HCT116 (cell line): Measurements from ENCODE around the gene ECI2. TPM values are rescaled to one million over a fixed set of nuclear protein-coding genes. Genes with fewer than 3 reads are reported as not detected.

Experiments
- ATAC-seq: fragments of 200-7000 bp; cut with Tn5 transposase; 2 replicates; pipeline ENCODE4 v1.9.1; 2020; ENCODE audit warnings: mild to moderate bottlenecking, moderate library complexity
- BruUV-seq: library from RNA; stranded (reverse); fragments of 400-500 nt; replicated peaks from 2 replicates; lab custom pipeline; 2021; lab: Mats Ljungman, UMichigan
- CTCF ChIA-PET: fragments of 300-600 bp; sonication (Branson Sonifier 250); formaldehyde crosslinking; loops from one replicate; lab custom pipeline; 2021; ENCODE audit warnings: antibody characterized with exemption; lab: Charles Lee
- POLR2A ChIA-PET: fragments of 300-600, 350-600 bp; sonication (Branson Sonifier 250); formaldehyde crosslinking; loops from one replicate; lab custom pipeline; 2021; ENCODE audit warnings: antibody characterized with exemption; lab: Charles Lee
- RAD21 ChIA-PET, 2 experiments: fragments of 300-600 bp; sonication (Branson Sonifier 250); formaldehyde crosslinking; loops; one replicate each; lab custom pipeline; 2023; ENCODE audit warnings: low total read pairs in 2 of 2; ENCODE audit not compliant: uncharacterized antibody in 2 of 2, unreplicated experiment in 2 of 2, low non-redundant PET in 1 of 2; lab: Charles Lee
- DNase-seq: peaks from one replicate; pipeline ENCODE4 v3.0.0-alpha.2; 2010; ENCODE audit warnings: low read depth, low spot score
- H2AFZ ChIP-seq: fragments of 200-600 bp; shearing (Covaris generic), sonication (generic); 2 replicates; pipeline ENCODE4 v1.6.1; 2017; ENCODE audit warnings: low read depth, mixed run types, mixed read lengths, antibody characterized with exemption, low read length; ENCODE audit not compliant: poor library complexity, severe bottlenecking
- H3K27ac ChIP-seq: 2 replicates; pipeline ENCODE4 v1.5.1; 2012; ENCODE audit warnings: low read depth, low read length
- H3K27me3 ChIP-seq: fragments of 200-600 bp; sonication (generic); 2 replicates; pipeline ENCODE4 v1.6.1; 2016; ENCODE audit warnings: mixed run types, low read length, mixed read lengths; ENCODE audit not compliant: insufficient read depth
- H3K36me3 ChIP-seq, 2 experiments: fragments of 200-500 bp in 1 of 2; fragments of 200-600 bp in 1 of 2; sonication (Bioruptor generic) in 1 of 2; sonication (generic) in 1 of 2; 2 replicates each; pipeline versions ENCODE4 v1.5.1 to v1.6.1; 2014 to 2016; ENCODE audit warnings: low read length in 2 of 2, inconsistent platforms in 1 of 2, mixed read lengths in 1 of 2, mixed run types in 1 of 2; ENCODE audit not compliant: insufficient read depth in 2 of 2, control insufficient read depth in 1 of 2
- H3K4me1 ChIP-seq, 2 experiments: fragments of 200-600 bp in 1 of 2; sonication (generic) in 1 of 2; 2 replicates each; pipeline versions ENCODE4 v1.5.1 to v1.6.1; 2012 to 2017; ENCODE audit warnings: low read length in 2 of 2, inconsistent platforms in 1 of 2, mild to moderate bottlenecking in 1 of 2, mixed read lengths in 1 of 2, mixed run types in 1 of 2, moderate library complexity in 1 of 2; ENCODE audit not compliant: insufficient read depth in 2 of 2, control insufficient read depth in 1 of 2
- H3K4me2 ChIP-seq: fragments of 200-600 bp; sonication (generic); 2 replicates; pipeline ENCODE4 v1.6.1; 2017; ENCODE audit warnings: mixed run types, low read length, mixed read lengths
- H3K4me3 ChIP-seq, 2 experiments: fragments of 200-600 bp in 1 of 2; sonication (generic) in 1 of 2; replicated peaks in 1 of 2; 2 replicates each; pipeline ENCODE4 v1.5.1; 2011 to 2016; ENCODE audit warnings: low read length in 2 of 2, control low read depth in 1 of 2, low read depth in 1 of 2, mild to moderate bottlenecking in 1 of 2, mixed read lengths in 1 of 2, mixed run types in 1 of 2
- H3K79me2 ChIP-seq: fragments of 200-600 bp; sonication (generic); 2 replicates; pipeline ENCODE4 v1.6.1; 2017; ENCODE audit warnings: mild to moderate bottlenecking, mixed run types, low read length, moderate library complexity, mixed read lengths; ENCODE audit not compliant: insufficient read depth
- H3K9ac ChIP-seq: fragments of 200-600 bp; sonication (generic); 2 replicates; pipeline ENCODE4 v1.6.1; 2016; ENCODE audit warnings: low read length, mixed read lengths
- H3K9me2 ChIP-seq: fragments of 200-600 bp; sonication (generic), shearing (Covaris generic); 2 replicates; pipeline ENCODE4 v1.6.1; 2017; ENCODE audit warnings: mixed run types, mild to moderate bottlenecking, moderate library complexity; ENCODE audit not compliant: insufficient read depth
- H3K9me3 ChIP-seq, 2 experiments: fragments of 200-500 bp in 1 of 2; fragments of 200-600 bp in 1 of 2; sonication (Bioruptor generic) in 1 of 2; sonication (generic) in 1 of 2; 2 replicates each; pipeline ENCODE4 v1.6.1; 2014 to 2017; ENCODE audit warnings: low read length in 2 of 2, mixed read lengths in 2 of 2, inconsistent platforms in 1 of 2, low read depth in 1 of 2, mild to moderate bottlenecking in 1 of 2, mixed run types in 1 of 2, moderate library complexity in 1 of 2; ENCODE audit not compliant: control insufficient read depth in 1 of 2, insufficient read depth in 1 of 2
- H4K20me1 ChIP-seq: fragments of 200-600 bp; sonication (generic), shearing (Covaris generic); 2 replicates; pipeline ENCODE4 v1.6.1; 2017; ENCODE audit warnings: mixed run types, mild to moderate bottlenecking, moderate library complexity; ENCODE audit not compliant: insufficient read depth
- EGR1 ChIP-seq: IDR thresholded peaks from 2 replicates; pipeline ENCODE4 v1.6.1; 2012; ENCODE audit warnings: low read depth
- EZH2phosphoT487 ChIP-seq: fragments of 200-600 bp; IDR thresholded peaks from 2 replicates; pipeline ENCODE4 v1.6.1; 2018; ENCODE audit warnings: antibody characterized with exemption, borderline replicate concordance
- FOSL1 ChIP-seq: IDR thresholded peaks from 2 replicates; pipeline ENCODE4 v1.6.1; 2012; ENCODE audit warnings: low read depth
- RAD21 ChIP-seq: IDR thresholded peaks from 2 replicates; pipeline ENCODE4 v1.6.1; 2012; ENCODE audit warnings: low read depth, mild to moderate bottlenecking
- SIN3A ChIP-seq: IDR thresholded peaks from 2 replicates; pipeline ENCODE4 v1.6.1; 2012; ENCODE audit warnings: low read depth
- TCF7L2 ChIP-seq: IDR thresholded peaks from 2 replicates; pipeline ENCODE4 v1.7.0; 2011; ENCODE audit warnings: borderline replicate concordance, inconsistent platforms; ENCODE audit not compliant: insufficient read depth, insufficient read length; ENCODE audit errors: extremely low read depth
- ZFX ChIP-seq: fragments of 450-650 bp; IDR thresholded peaks from 2 replicates; pipeline ENCODE4 v1.6.1; 2017
- intact Hi-C: fragments of 100-400 bp; cut with micrococcal nuclease; formaldehyde crosslinking; loops from 2 replicates; pipeline ENCODE4 v1.10.0; 2022
- total RNA-seq: library from RNA; stranded (reverse); gene quantifications from one replicate; pipeline ENCODE4 v1.2.1, GENCODE V29; 2021; ENCODE audit not compliant: unreplicated experiment
- TF ChIP-seq, protein P1 (sequence below), 3 experiments: fragments of 200-600 bp in 1 of 3; sonication (generic) in 1 of 3; IDR thresholded peaks in 2 of 3; conservative IDR thresholded peaks in 1 of 3; 2 replicates each; pipeline ENCODE4 v1.5.1; 2012 to 2017; ENCODE audit warnings: low read depth in 2 of 3, low read length in 2 of 3, antibody characterized with exemption in 1 of 3, borderline replicate concordance in 1 of 3, control low read depth in 1 of 3, mild to moderate bottlenecking in 1 of 3, mixed read lengths in 1 of 3, mixed run types in 1 of 3, moderate library complexity in 1 of 3; ENCODE audit not compliant: insufficient read depth in 1 of 3

The ECI2 gene
- total RNA-seq, 1 experiment from 2014 or later = 56.8 TPM

DNA sequence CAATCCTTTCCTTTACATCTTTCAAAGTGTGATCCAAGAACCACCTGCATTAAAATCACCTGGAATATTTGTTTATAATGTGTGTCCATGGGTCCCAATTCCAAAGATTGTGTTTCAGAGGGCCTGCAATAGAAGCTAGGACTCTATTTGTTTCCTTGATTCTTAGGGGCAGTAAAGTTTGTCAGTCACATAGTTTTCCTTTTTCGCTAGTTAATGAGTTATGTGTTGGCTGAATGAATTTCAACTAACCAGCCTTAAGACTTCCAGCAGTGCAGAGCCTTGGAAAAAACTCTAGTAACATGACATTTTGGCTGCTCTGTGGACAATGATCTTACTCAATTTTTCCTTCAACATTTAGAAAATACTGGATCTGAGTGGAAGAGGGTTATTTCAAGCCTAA is 67.7 kb downstream of the ECI2 start:
- ChIA-PET POLR2A (no interaction called here), RAD21 (no interaction called here), CTCF (interaction anchor here (1.2 kb wide), 1 partner anchor 59 kb away, joined by 4 read pairs; no protein-coding TSS in a partner anchor)
- intact Hi-C loops = no loop called here
- DNase-seq = no peak
- H3K4me1 ChIP-seq = no peaks in the 10 kb centered on the region
- H3K27ac ChIP-seq = no peak overlapping the region
- H3K36me3 ChIP-seq = peaks cover 16 to 18% of the 10 kb centered on the region in 2 experiments; a peak in 3 of 4 replicates
- no peak overlapping the region for H3K4me3 ChIP-seq
- no peak for ATAC-seq
- H3K4me2 ChIP-seq = no peak overlapping the region
- no TSS peak for BruUV-seq
- H3K79me2 ChIP-seq = peaks cover 3% of the 10 kb centered on the region; the same call in 1 of the 2 replicates
- no peaks in the 10 kb centered on the region for H3K27me3 ChIP-seq
- no peak overlapping the region for H3K9ac ChIP-seq
- peaks cover 4% of the 10 kb centered on the region; the same call in 1 of the 2 replicates for H3K9me2 ChIP-seq
- TF ChIP-seq RAD21 (no peak), FOSL1 (no peak), TCF7L2 (no peak), EGR1 (no peak), EZH2phosphoT487 (no peak), SIN3A (no peak), ZFX (no peak)
- TF ChIP-seq, protein P1, sequence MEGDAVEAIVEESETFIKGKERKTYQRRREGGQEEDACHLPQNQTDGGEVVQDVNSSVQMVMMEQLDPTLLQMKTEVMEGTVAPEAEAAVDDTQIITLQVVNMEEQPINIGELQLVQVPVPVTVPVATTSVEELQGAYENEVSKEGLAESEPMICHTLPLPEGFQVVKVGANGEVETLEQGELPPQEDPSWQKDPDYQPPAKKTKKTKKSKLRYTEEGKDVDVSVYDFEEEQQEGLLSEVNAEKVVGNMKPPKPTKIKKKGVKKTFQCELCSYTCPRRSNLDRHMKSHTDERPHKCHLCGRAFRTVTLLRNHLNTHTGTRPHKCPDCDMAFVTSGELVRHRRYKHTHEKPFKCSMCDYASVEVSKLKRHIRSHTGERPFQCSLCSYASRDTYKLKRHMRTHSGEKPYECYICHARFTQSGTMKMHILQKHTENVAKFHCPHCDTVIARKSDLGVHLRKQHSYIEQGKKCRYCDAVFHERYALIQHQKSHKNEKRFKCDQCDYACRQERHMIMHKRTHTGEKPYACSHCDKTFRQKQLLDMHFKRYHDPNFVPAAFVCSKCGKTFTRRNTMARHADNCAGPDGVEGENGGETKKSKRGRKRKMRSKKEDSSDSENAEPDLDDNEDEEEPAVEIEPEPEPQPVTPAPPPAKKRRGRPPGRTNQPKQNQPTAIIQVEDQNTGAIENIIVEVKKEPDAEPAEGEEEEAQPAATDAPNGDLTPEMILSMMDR (IDR thresholded peaks at IDR 0.05 in 2 of 3, conservative IDR thresholded peaks at IDR 0.05 in 1 of 3; ENCODE audit: borderline replicate concordance in 1 of 3, insufficient read depth in 1 of 3, low read depth in 2 of 3, low read length in 2 of 3) = no peak
- TF ChIP-seq, all 23 proteins: peak for 0
- H3K9me3 ChIP-seq = no peaks in the 10 kb centered on the region
- H2AFZ ChIP-seq = no peak overlapping the region
- no peaks in the 10 kb centered on the region for H4K20me1 ChIP-seq
